WERI-Rb-1 (cell line): ENCODE results near the gene FZD4.

Experiments used
- DNase-seq: peaks from one replicate; pipeline ENCODE4 v3.0.0-alpha.2; 2020
- H3K27ac ChIP-seq: fragments of 250-450 bp; sonication (Bioruptor Pico); 2 replicates; pipeline ENCODE4 v1.5.1; 2020; ENCODE audit warnings: mild to moderate bottlenecking, moderate library complexity
- H3K27me3 ChIP-seq: fragments of 250-450 bp; sonication (Bioruptor Pico); 2 replicates; pipeline ENCODE4 v1.5.1; 2021; ENCODE audit warnings: mild to moderate bottlenecking, low read depth, moderate library complexity; ENCODE audit not compliant: insufficient read depth, severe bottlenecking
- H3K36me3 ChIP-seq: fragments of 250-450 bp; sonication (Bioruptor Pico); 2 replicates; pipeline ENCODE4 v1.5.1; 2020; ENCODE audit warnings: mild to moderate bottlenecking, moderate library complexity
- H3K4me3 ChIP-seq: 2 replicates; pipeline ENCODE4 v1.5.1; 2011; ENCODE audit warnings: low read depth, mild to moderate bottlenecking, control low read depth, low read length
- H3K9me3 ChIP-seq: fragments of 250-450 bp; sonication (Bioruptor Pico); 2 replicates; pipeline ENCODE4 v1.5.1; 2021; ENCODE audit warnings: mild to moderate bottlenecking, moderate library complexity; ENCODE audit not compliant: severe bottlenecking
- TF ChIP-seq, protein P1 (sequence below): IDR thresholded peaks from 2 replicates; pipeline ENCODE4 v1.5.1; 2011; ENCODE audit warnings: low read depth, mild to moderate bottlenecking, control low read depth, inconsistent platforms, low read length

The FZD4 gene

DNA sequence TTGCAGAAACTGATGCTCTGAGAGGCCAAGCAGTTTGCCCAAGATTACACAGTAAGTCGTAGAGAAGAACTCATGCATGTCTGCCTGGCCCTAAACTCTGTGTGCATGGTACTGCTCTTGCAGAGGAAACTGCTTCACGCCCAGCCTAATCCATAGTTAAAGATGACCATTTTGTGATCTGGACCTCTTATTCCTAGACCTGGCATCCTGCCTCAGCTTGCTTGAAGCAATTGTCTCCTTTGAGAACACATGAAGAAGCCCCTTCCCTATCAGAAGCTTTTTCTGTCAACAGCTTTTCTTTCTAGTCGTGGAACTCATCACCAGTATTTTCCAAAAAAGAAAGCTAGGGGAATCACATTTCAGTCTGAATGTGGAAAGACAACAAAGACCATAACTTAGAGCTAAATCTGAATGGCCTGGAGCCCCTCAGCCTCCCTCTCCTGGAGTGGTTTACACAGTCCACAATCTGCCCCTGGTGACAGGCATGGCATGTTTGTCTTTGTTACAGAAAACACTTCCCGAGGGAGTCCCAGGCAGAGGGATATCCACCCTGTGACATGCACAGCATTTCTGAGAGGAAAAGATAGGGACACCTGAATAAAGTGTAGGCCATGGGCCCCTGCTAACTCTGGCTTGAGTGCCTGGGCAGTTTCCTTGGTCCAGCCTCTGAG lies 2.9 kb upstream of the FZD4 start:
- TF ChIP-seq, protein P1, sequence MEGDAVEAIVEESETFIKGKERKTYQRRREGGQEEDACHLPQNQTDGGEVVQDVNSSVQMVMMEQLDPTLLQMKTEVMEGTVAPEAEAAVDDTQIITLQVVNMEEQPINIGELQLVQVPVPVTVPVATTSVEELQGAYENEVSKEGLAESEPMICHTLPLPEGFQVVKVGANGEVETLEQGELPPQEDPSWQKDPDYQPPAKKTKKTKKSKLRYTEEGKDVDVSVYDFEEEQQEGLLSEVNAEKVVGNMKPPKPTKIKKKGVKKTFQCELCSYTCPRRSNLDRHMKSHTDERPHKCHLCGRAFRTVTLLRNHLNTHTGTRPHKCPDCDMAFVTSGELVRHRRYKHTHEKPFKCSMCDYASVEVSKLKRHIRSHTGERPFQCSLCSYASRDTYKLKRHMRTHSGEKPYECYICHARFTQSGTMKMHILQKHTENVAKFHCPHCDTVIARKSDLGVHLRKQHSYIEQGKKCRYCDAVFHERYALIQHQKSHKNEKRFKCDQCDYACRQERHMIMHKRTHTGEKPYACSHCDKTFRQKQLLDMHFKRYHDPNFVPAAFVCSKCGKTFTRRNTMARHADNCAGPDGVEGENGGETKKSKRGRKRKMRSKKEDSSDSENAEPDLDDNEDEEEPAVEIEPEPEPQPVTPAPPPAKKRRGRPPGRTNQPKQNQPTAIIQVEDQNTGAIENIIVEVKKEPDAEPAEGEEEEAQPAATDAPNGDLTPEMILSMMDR: no peak
- Histone ChIP-seq H3K27ac (no peak overlapping the region), H3K36me3 (no peaks in the 10 kb centered on the region), H3K9me3 (no peaks in the 10 kb centered on the region), H3K4me3 (no peak overlapping the region), H3K27me3 (no peaks in the 10 kb centered on the region)
- no peak for DNase-seq

DNA sequence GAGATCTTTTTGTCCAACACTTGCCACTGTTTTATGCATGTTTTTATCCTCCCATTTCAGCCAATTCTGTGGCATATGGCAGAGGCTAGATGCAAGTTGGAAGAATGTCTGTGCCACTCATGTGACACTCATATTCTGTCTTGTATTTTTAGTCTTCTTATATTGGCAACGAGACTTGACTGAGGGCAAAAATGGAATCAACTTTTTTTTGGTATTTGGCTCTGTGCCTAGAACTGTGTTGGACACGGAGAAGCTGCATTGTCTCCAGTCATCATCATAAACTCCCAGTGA lies 1.7 kb upstream of the FZD4 start:
- Histone ChIP-seq H3K27ac (no peak overlapping the region), H3K4me3 (no peak overlapping the region), H3K27me3 (no peaks in the 10 kb centered on the region), H3K36me3 (no peaks in the 10 kb centered on the region), H3K9me3 (no peaks in the 10 kb centered on the region)
- no peak for DNase-seq
- TF ChIP-seq, protein P1: no peak

DNA sequence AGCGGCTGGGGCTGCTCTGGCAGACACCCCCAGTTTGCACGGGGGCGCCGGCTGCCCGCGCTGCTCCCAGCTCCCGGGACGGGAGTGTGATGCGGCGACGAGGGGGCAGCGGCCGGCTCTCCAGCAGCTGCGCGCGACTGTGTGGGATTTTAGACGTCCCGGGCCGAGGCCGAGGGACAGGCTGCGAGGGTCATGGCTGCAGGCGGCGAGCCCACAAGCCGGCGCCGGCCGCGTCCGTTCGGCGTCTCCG lies 159 bp downstream of the FZD4 start:
- H3K4me3 ChIP-seq: peak overlapping the region; percentile 59

DNA sequence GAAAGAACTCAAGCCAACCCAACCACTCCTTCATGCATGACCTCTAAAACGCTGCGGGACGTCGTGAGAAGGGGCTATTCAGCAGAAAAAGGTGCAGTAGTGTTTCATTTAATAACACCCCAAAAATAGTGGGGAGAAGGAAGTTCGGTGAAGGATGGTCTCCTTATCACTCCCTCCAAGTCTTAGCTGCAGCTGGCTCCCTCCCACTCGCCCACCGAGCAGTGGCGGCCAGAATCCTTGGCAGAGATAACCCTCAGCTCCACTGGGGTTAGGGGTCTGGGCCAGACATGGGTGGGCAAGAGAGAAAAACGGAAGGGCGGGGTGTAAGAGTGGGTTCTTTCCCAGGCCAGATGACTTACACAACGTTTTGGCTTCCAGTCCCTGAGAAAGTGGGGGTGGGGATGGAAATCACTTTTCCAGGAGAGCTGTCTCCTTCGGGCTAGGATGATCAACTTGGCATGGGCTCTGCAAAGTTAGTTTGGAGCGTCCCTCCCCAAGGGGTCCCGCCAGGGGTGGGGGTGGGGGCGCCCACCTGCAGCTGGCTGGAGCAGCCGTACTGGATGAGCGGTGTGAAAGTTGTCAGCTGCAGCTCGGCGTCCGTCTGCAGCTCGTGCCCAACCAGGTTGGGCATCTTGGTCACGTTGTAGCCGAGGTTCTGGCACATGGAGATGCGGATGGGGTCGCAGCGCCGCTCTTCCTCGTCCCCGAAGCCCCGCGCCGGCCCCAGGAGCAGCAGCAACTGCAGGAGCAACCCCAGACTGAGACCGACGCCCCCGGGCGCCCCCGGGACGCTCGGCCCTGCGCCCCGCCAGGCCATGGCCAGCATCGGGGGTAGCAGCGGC lies 705 bp downstream of the FZD4 start:
- Histone ChIP-seq H3K9me3 (no peaks in the 10 kb centered on the region), H3K4me3 (peak overlapping the region; percentile 59), H3K27me3 (no peaks in the 10 kb centered on the region), H3K27ac (peak overlapping the region; percentile 35), H3K36me3 (no peaks in the 10 kb centered on the region)
- DNase-seq: peak; percentile 22
- TF ChIP-seq, protein P1: no peak

More for the DNA sequence above, 159 bp downstream of the FZD4 start:
- Histone ChIP-seq H3K9me3 (no peaks in the 10 kb centered on the region), H3K27me3 (no peaks in the 10 kb centered on the region), H3K36me3 (no peaks in the 10 kb centered on the region), H3K27ac (peak overlapping the region; percentile 35)
- TF ChIP-seq, protein P1: no peak
- DNase-seq: no peak

DNA sequence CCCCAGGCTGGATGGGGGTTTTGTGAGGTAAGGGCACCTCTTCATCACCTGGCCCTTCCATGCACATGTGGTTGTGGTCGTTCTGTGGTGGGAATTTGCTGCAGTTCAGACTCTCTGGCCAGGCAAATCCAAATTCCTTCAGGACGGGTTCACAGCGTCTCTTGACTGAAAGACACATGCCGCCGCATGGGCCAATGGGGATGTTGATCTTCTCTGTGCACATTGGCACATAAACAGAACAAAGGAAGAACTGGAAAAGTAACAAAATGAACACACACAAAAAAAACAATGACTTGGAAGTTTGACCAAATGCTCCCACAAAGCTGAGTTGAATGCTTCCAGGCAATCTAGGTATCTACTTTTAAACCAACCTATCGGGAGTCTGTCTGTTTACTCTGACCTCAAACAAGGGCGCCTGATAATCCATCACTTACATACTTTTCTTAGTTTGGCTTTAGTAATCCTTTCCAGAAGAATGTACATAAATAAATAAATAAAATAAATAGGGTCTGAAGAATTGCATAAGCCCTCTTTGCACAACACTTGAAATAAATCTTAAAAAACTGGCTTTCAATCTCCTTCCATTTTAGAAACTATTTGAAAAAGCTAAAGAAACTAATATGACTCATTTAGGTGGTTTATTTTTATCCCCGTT lies 2.8 kb downstream of the FZD4 start:
- TF ChIP-seq, protein P1: no peak
- Histone ChIP-seq H3K9me3 (no peaks in the 10 kb centered on the region), H3K27me3 (no peaks in the 10 kb centered on the region), H3K4me3 (no peak overlapping the region), H3K36me3 (no peaks in the 10 kb centered on the region), H3K27ac (no peak overlapping the region)
- no peak for DNase-seq
